IMR-90 (cell line): ENCODE measurements around the gene IPO13. TPM values are rescaled to one million over a fixed set of nuclear protein-coding genes. Genes with fewer than 3 reads are reported as not detected.

Experiments used
- ATAC-seq: fragments of 200-7000 bp; cut with Tn5 transposase; 2 replicates; pipeline ENCODE4 v1.9.1; 2020; ENCODE audit warnings: low read depth, mild to moderate bottlenecking, moderate library complexity
- BruUV-seq: library from RNA; stranded (reverse); fragments of 400-500 nt; replicated peaks from 2 replicates; lab custom pipeline; 2021; lab: Mats Ljungman, UMichigan
- CTCF ChIA-PET: fragments of 300-600 bp; formaldehyde crosslinking; extraction: SDS; loops from one replicate; lab custom pipeline; 2021; ENCODE audit warnings: antibody characterized with exemption; lab: Yijun Ruan, JAX
- POLR2A ChIA-PET: fragments of 300-600 bp; sonication (Branson Sonifier 250); formaldehyde crosslinking; loops from one replicate; lab custom pipeline; 2022; ENCODE audit warnings: antibody characterized with exemption; ENCODE audit not compliant: unreplicated experiment; lab: Charles Lee
- DNase-seq: peaks from one replicate; pipeline ENCODE4 v3.0.0; 2013
- H2AFZ ChIP-seq: replicated peaks from 2 replicates; pipeline ENCODE3; 2013; ENCODE audit warnings: low read length, mild to moderate bottlenecking; ENCODE audit not compliant: poor library complexity
- H2AK5ac ChIP-seq: 2 replicates; pipeline ENCODE4 v1.6.1; 2013; ENCODE audit warnings: low read depth, low read length, inconsistent platforms
- H2AK9ac ChIP-seq: replicated peaks from 2 replicates; pipeline ENCODE3; 2013; ENCODE audit warnings: mild to moderate bottlenecking, low read depth, low read length, moderate library complexity; ENCODE audit not compliant: poor library complexity
- H2BK120ac ChIP-seq: 2 replicates; pipeline ENCODE4 v1.6.1; 2013; ENCODE audit warnings: low read depth, low read length, inconsistent platforms
- H2BK15ac ChIP-seq: 3 replicates; pipeline ENCODE4 v1.6.1; 2013; ENCODE audit warnings: low read depth, low read length, inconsistent platforms
- H2BK20ac ChIP-seq: 2 replicates; pipeline ENCODE4 v1.6.1; 2013; ENCODE audit warnings: low read depth, mild to moderate bottlenecking, inconsistent platforms, low read length, moderate library complexity
- H2BK5ac ChIP-seq: 2 replicates; pipeline ENCODE4 v1.6.1; 2013; ENCODE audit warnings: mild to moderate bottlenecking, low read depth, low read length, inconsistent platforms; ENCODE audit not compliant: poor library complexity, severe bottlenecking
- H3K14ac ChIP-seq: replicated peaks from 2 replicates; pipeline ENCODE4 v1.6.1; 2013; ENCODE audit warnings: low read depth, low read length, inconsistent platforms
- H3K18ac ChIP-seq: 2 replicates; pipeline ENCODE4 v1.6.1; 2013; ENCODE audit warnings: low read depth, low read length, control low read depth
- H3K23ac ChIP-seq: 2 replicates; pipeline ENCODE4 v1.6.1; 2013; ENCODE audit warnings: low read depth, low read length, inconsistent platforms
- H3K27ac ChIP-seq: 2 replicates; pipeline ENCODE4 v1.5.1; 2013; ENCODE audit warnings: mild to moderate bottlenecking, control low read depth, low read length; ENCODE audit not compliant: insufficient read depth
- H3K27me3 ChIP-seq: 2 replicates; pipeline ENCODE4 v1.6.1; 2013; ENCODE audit warnings: low read length; ENCODE audit not compliant: control insufficient read depth, insufficient read depth
- H3K36me3 ChIP-seq: 2 replicates; pipeline ENCODE4 v1.6.1; 2013; ENCODE audit warnings: low read length, mixed read lengths; ENCODE audit not compliant: control insufficient read depth, insufficient read depth
- H3K4ac ChIP-seq: 2 replicates; pipeline ENCODE4 v1.6.1; 2013; ENCODE audit warnings: low read depth, low read length, inconsistent platforms
- H3K4me1 ChIP-seq: 2 replicates; pipeline ENCODE4 v1.6.1; 2013; ENCODE audit warnings: low read length, mixed read lengths; ENCODE audit not compliant: control insufficient read depth, insufficient read depth
- H3K4me2 ChIP-seq: 2 replicates; pipeline ENCODE4 v1.6.1; 2013; ENCODE audit warnings: low read depth, mild to moderate bottlenecking, control low read depth, low read length, moderate library complexity
- H3K4me3 ChIP-seq: 2 replicates; pipeline ENCODE4 v1.5.1; 2013; ENCODE audit warnings: low read depth, mild to moderate bottlenecking, control low read depth, low read length, moderate library complexity; ENCODE audit not compliant: insufficient read depth
- H3K56ac ChIP-seq: 2 replicates; pipeline ENCODE4 v1.6.1; 2013; ENCODE audit warnings: low read length, inconsistent platforms; ENCODE audit not compliant: insufficient read depth; ENCODE audit errors: extremely low read depth
- H3K79me1 ChIP-seq, 2 experiments: 2 replicates each; pipeline ENCODE4 v1.6.1; 2013; ENCODE audit warnings: low read length in 2 of 2, inconsistent platforms in 1 of 2, low read depth in 1 of 2
- H3K9ac ChIP-seq: 2 replicates; pipeline ENCODE4 v1.6.1; 2013; ENCODE audit warnings: low read depth, low read length, control low read depth
- H3K9me1 ChIP-seq: 2 replicates; pipeline ENCODE4 v1.6.1; 2013; ENCODE audit warnings: low read length, inconsistent platforms; ENCODE audit not compliant: insufficient read depth
- H3K9me3 ChIP-seq: 2 replicates; pipeline ENCODE4 v1.6.1; 2013; ENCODE audit warnings: low read length; ENCODE audit not compliant: control insufficient read depth, insufficient read depth
- H4K20me1 ChIP-seq: 2 replicates; pipeline ENCODE4 v1.6.1; 2013; ENCODE audit warnings: low read length, inconsistent platforms; ENCODE audit not compliant: insufficient read depth
- H4K5ac ChIP-seq: 2 replicates; pipeline ENCODE4 v1.6.1; 2013; ENCODE audit warnings: mild to moderate bottlenecking, low read depth, low read length, control low read depth
- H4K8ac ChIP-seq, 2 experiments: 2 replicates each; pipeline ENCODE4 v1.6.1; 2013; ENCODE audit warnings: low read depth in 2 of 2, low read length in 2 of 2, control low read depth in 1 of 2, inconsistent platforms in 1 of 2
- H4K91ac ChIP-seq: 2 replicates; pipeline ENCODE4 v1.6.1; 2013; ENCODE audit warnings: low read depth, low read length, inconsistent platforms; ENCODE audit not compliant: insufficient read depth
- BHLHE40 ChIP-seq: fragments of 150-350 bp; IDR thresholded peaks from 2 replicates; pipeline ENCODE4 v1.6.1; 2016; ENCODE audit warnings: mild to moderate bottlenecking, low read depth, low read length
- CEBPB ChIP-seq: IDR thresholded peaks from 2 replicates; pipeline ENCODE4 v1.6.1; 2012; ENCODE audit warnings: low read depth, low read length, improper control_type of control experiment
- FOS ChIP-seq: fragments of 150-350 bp; IDR thresholded peaks from 2 replicates; pipeline ENCODE4 v1.6.1; 2016; ENCODE audit warnings: low read depth, low read length
- MAFK ChIP-seq: IDR thresholded peaks from 2 replicates; pipeline ENCODE4 v1.6.1; 2012; ENCODE audit warnings: low read depth, low read length, improper control_type of control experiment
- MXI1 ChIP-seq: IDR thresholded peaks from 2 replicates; pipeline ENCODE4 v1.6.1; 2012; ENCODE audit warnings: low read depth, mild to moderate bottlenecking, low read length, moderate library complexity, borderline replicate concordance
- POLR2A ChIP-seq: IDR thresholded peaks from 2 replicates; pipeline ENCODE4 v1.6.1; 2012; ENCODE audit warnings: mild to moderate bottlenecking, low read depth, low read length
- RCOR1 ChIP-seq: IDR thresholded peaks from 2 replicates; pipeline ENCODE4 v1.6.1; 2012; ENCODE audit warnings: mild to moderate bottlenecking, low read length, improper control_type of control experiment; ENCODE audit not compliant: insufficient replicate concordance
- WGBS, 2 experiments: methylation state at CpG; one replicate each; pipeline versions ENCODE4 v1.1.5 to v1.1.7; 2013; ENCODE audit warnings: missing lambda C conversion rate in 2 of 2; ENCODE audit not compliant: insufficient read length in 1 of 2; ENCODE audit errors: extremely low coverage in 2 of 2; 5-methylcytosine and 5-hydroxymethylcytosine counted together
- dilution Hi-C: fragments of 300-500 bp; cut with HindIII; formaldehyde crosslinking; loops from one replicate; pipeline ENCODE4 v1.14.3; 2018; ENCODE audit warnings: low sequenced_read_pairs; ENCODE audit not compliant: unreplicated experiment
- in situ Hi-C: fragments of 300-500 bp; cut with MboI; formaldehyde crosslinking; loops from 3 replicates; pipeline ENCODE4 v1.14.3; 2019; ENCODE audit warnings: low sequenced_read_pairs, inconsistent platforms, mixed read lengths
- intact Hi-C: fragments of 100-400 bp; cut with micrococcal nuclease; formaldehyde crosslinking; loops from 2 replicates; pipeline ENCODE4 v1.10.0; 2022
- polyA plus RNA-seq, 3 experiments: library from polyadenylated mRNA; depleted of rRNA; stranded (reverse); fragments of >200 nt; gene quantifications; 2 replicates each; pipeline ENCODE4 v1.2.3, GENCODE V29; 2012; ENCODE audit warnings: low replicate concordance in 1 of 3
- total RNA-seq: library from RNA; depleted of rRNA; stranded (reverse); fragments of >200 nt; gene quantifications from 2 replicates; pipeline ENCODE4 v1.2.3, GENCODE V29; 2012
- TF ChIP-seq, protein P1 (sequence below): fragments of 150-350 bp; IDR thresholded peaks from 2 replicates; pipeline ENCODE4 v1.6.1; 2017; ENCODE audit warnings: mild to moderate bottlenecking, antibody characterized with exemption, low read length, low read depth
- TF ChIP-seq, protein P2 (sequence below): fragments of 150-350 bp; IDR thresholded peaks from 2 replicates; pipeline ENCODE4 v1.6.1; 2016; ENCODE audit warnings: low read depth, mild to moderate bottlenecking, low read length, moderate library complexity, borderline replicate concordance
- TF ChIP-seq, protein P3 (sequence below): conservative IDR thresholded peaks from 2 replicates; pipeline ENCODE4 v1.5.1; 2012; ENCODE audit warnings: mild to moderate bottlenecking, low read depth, low read length, improper control_type of control experiment

Gene IPO13
- total and polyA plus RNA-seq, 2 of the 4 experiments (the other 2 are of a cell fraction): 15.2 to 18.7 TPM

DNA sequence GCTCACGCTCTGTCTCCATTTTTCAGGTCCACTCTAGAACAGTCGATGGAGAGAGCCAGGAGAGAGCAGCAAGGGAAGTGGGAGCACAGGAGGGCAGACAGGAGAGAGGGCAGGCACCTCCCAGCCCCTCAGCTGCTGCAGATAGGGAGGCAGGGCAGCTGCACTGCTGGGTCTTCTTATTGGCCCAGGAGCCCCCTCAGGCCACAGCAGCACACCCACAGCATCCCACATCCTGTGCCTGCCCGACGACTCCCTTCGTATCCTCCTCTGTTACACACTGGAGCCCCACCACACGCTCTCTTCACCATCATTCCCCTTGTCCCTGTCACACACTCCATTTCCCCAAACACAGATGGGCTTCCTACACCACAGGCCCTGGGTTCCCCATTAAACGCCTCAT lies 26.8 kb upstream of the IPO13 start:
- in situ Hi-C loops (no loop called here), intact Hi-C loops (no loop called here), dilution Hi-C loops (no loop called here)
- H4K20me1 ChIP-seq: no peaks in the 10 kb centered on the region
- H3K14ac ChIP-seq: no peak overlapping the region
- H3K27ac ChIP-seq: no peak overlapping the region
- CTCF ChIA-PET: no interaction called here
- no peak overlapping the region for H3K9ac ChIP-seq
- H2BK5ac ChIP-seq: no peak overlapping the region
- no peak overlapping the region for H3K4me3 ChIP-seq
- DNase-seq (no peak), ATAC-seq (no peak)
- no peak overlapping the region for H4K5ac ChIP-seq
- no peak overlapping the region for H3K4ac ChIP-seq
- H3K56ac ChIP-seq: no peak overlapping the region
- H3K27me3 ChIP-seq: no peaks in the 10 kb centered on the region
- WGBS, 2 experiments: 93% methylated on average over 5 of the region's 7 CpGs; no CpG with 5 or more reads in 1 of the 2 experiments
- no peak overlapping the region for H2BK15ac ChIP-seq
- no peak overlapping the region for H2BK20ac ChIP-seq
- no peak overlapping the region for H4K8ac ChIP-seq
- peaks cover 22% of the 10 kb centered on the region; the same call in 1 of the 2 replicates for H3K9me1 ChIP-seq
- no peak overlapping the region for H3K4me2 ChIP-seq
- peaks cover 1% of the 10 kb centered on the region; the same call in 1 of the 2 replicates for H3K4me1 ChIP-seq
- H2AFZ ChIP-seq: no peak overlapping the region
- BruUV-seq: no TSS peak
- POLR2A ChIA-PET: no interaction called here
- H3K36me3 ChIP-seq: no peaks in the 10 kb centered on the region
- no peak for TF ChIP-seq MXI1
- TF ChIP-seq BHLHE40: no peak
- TF ChIP-seq, protein P1, sequence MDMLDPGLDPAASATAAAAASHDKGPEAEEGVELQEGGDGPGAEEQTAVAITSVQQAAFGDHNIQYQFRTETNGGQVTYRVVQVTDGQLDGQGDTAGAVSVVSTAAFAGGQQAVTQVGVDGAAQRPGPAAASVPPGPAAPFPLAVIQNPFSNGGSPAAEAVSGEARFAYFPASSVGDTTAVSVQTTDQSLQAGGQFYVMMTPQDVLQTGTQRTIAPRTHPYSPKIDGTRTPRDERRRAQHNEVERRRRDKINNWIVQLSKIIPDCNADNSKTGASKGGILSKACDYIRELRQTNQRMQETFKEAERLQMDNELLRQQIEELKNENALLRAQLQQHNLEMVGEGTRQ: no peak
- no peak for TF ChIP-seq POLR2A
- TF ChIP-seq FOS: no peak
- TF ChIP-seq CEBPB: no peak
- TF ChIP-seq, protein P2, sequence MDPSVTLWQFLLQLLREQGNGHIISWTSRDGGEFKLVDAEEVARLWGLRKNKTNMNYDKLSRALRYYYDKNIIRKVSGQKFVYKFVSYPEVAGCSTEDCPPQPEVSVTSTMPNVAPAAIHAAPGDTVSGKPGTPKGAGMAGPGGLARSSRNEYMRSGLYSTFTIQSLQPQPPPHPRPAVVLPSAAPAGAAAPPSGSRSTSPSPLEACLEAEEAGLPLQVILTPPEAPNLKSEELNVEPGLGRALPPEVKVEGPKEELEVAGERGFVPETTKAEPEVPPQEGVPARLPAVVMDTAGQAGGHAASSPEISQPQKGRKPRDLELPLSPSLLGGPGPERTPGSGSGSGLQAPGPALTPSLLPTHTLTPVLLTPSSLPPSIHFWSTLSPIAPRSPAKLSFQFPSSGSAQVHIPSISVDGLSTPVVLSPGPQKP: no peak
- TF ChIP-seq MAFK: no peak
- TF ChIP-seq, protein P3, sequence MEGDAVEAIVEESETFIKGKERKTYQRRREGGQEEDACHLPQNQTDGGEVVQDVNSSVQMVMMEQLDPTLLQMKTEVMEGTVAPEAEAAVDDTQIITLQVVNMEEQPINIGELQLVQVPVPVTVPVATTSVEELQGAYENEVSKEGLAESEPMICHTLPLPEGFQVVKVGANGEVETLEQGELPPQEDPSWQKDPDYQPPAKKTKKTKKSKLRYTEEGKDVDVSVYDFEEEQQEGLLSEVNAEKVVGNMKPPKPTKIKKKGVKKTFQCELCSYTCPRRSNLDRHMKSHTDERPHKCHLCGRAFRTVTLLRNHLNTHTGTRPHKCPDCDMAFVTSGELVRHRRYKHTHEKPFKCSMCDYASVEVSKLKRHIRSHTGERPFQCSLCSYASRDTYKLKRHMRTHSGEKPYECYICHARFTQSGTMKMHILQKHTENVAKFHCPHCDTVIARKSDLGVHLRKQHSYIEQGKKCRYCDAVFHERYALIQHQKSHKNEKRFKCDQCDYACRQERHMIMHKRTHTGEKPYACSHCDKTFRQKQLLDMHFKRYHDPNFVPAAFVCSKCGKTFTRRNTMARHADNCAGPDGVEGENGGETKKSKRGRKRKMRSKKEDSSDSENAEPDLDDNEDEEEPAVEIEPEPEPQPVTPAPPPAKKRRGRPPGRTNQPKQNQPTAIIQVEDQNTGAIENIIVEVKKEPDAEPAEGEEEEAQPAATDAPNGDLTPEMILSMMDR: no peak
- no peak for TF ChIP-seq RCOR1
- no peak overlapping the region for H2AK9ac ChIP-seq
- no peaks in the 10 kb centered on the region for H3K79me1 ChIP-seq
- no peak overlapping the region for H2BK120ac ChIP-seq
- no peak overlapping the region for H3K23ac ChIP-seq
- no peak overlapping the region for H2AK5ac ChIP-seq
- no peaks in the 10 kb centered on the region for H3K9me3 ChIP-seq
- no peak overlapping the region for H3K18ac ChIP-seq
- no peak overlapping the region for H4K91ac ChIP-seq
